Stomach (tissue), 9 donors: Measurements from ENCODE around the gene HS6ST2. TPM values are rescaled to one million over a fixed set of nuclear protein-coding genes. Genes with fewer than 3 reads are reported as not detected.

Experiments
- DNase-seq, 2 donors: peaks; one replicate each; pipeline versions ENCODE4 v3.0.0 to v3.0.0-alpha.2; 2013 to 2019
- H3K27ac ChIP-seq, 5 donors: fragments of 200-600 bp in 4 of 5; sonication (generic) in 4 of 5; one replicate each; pipeline ENCODE4 v1.5.1; 2013 to 2019; ENCODE audit warnings: mild to moderate bottlenecking in 1 of 5, moderate library complexity in 1 of 5
- H3K27me3 ChIP-seq, 3 donors: fragments of 200-600 bp; sonication (generic); one replicate each; pipeline ENCODE4 v1.5.1; 2017 to 2019; ENCODE audit warnings: mixed run types in 1 of 3
- H3K36me3 ChIP-seq, 4 donors: fragments of 200-600 bp; sonication (generic); 1 replicate in 3 of 4; 2 replicates in 1 of 4; pipeline ENCODE4 v1.5.1; 2016 to 2019
- H3K4me1 ChIP-seq, 4 donors: fragments of 200-600 bp; sonication (generic); one replicate each; pipeline ENCODE4 v1.5.1; 2016 to 2019
- H3K4me3 ChIP-seq, 4 donors: fragments of 200-600 bp; sonication (generic) in 3 of 4; one replicate each; pipeline ENCODE4 v1.5.1; 2016 to 2019; ENCODE audit warnings: mild to moderate bottlenecking in 1 of 4
- H3K9me3 ChIP-seq, 4 donors: fragments of 200-600 bp; sonication (generic); one replicate each; pipeline ENCODE4 v1.5.1; 2016 to 2019
- EP300 ChIP-seq: sonication (generic); formaldehyde crosslinking; IDR thresholded peaks from one replicate; pipeline ENCODE4 v1.6.1; 2017; ENCODE audit warnings: antibody characterized with exemption
- POLR2A ChIP-seq, 4 donors: fragments of 450-650 bp; IDR thresholded peaks; one replicate each; pipeline ENCODE4 v1.6.1; 2016; ENCODE audit warnings: antibody characterized with exemption in 4 of 4, control low read depth in 2 of 4, mild to moderate bottlenecking in 1 of 4, moderate library complexity in 1 of 4
- POLR2AphosphoS5 ChIP-seq, 3 donors: sonication (generic); formaldehyde crosslinking; IDR thresholded peaks; one replicate each; pipeline ENCODE4 v1.6.1; 2016; ENCODE audit warnings: antibody characterized with exemption in 3 of 3
- WGBS, 5 donors: extraction: QIAGEN DNeasy Blood & Tissue Kit in 3 of 5; methylation state at CpG; one replicate each; pipeline versions ENCODE4 v1.1.5 to v1.1.7; 2013 to 2018; 5-methylcytosine and 5-hydroxymethylcytosine counted together
- intact Hi-C: fragments of 100-400 bp; cut with DNase I; formaldehyde crosslinking; loops from one replicate; pipeline ENCODE4 v1.15.1; 2023; ENCODE audit warnings: low total_unique reads
- polyA plus RNA-seq, 3 donors: library from polyadenylated mRNA; stranded (reverse); fragments of 200-250 nt; gene quantifications; one replicate each; pipeline ENCODE4 v1.2.3, GENCODE V29; 2013
- total RNA-seq, 5 donors: library from RNA; depleted of rRNA; stranded (reverse); fragments of >200 nt; gene quantifications; one replicate each; pipeline versions ENCODE4 v1.1.0 to v1.2.3, GENCODE V29; 2014 to 2016
- TF ChIP-seq, protein P1 (sequence below), 7 experiments: fragments of 450-650 bp in 4 of 7; fragments of 200-600 bp in 3 of 7; sonication (generic) in 3 of 7; IDR thresholded peaks; one replicate each; pipeline ENCODE4 v1.5.1; 2016 to 2019; ENCODE audit warnings: antibody characterized with exemption in 7 of 7, control low read depth in 2 of 7, mild to moderate bottlenecking in 1 of 7
- donor health status: healthy with polysubstance abuse.
- donor health status: Bipolar disorder and iron deficiency.
- donor health status: healthy.

Gene HS6ST2
- total and polyA plus RNA-seq, 8 donors: 0.25 to 4.0 (median 0.89) TPM; not detected in 1

DNA sequence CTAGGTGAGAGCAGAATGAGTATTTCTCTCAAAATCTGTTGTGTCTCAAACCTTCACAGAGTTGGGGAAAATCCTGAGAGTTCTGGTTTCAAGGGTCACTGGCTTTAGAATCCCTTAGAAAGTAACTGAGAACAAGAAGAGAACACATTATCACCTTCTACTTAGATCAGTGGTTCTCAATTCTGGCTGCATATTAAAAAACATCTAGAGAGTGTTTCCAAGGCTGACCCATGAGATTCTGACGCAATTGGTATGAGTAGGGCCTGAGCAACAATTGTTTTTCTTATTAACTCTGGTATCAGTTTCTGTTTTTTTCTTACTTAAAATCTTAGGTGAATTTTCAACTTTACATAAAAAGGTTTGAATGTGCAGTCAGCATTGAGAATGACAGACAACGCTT lies 212.8 kb downstream of the HS6ST2 start:
- H3K4me3 ChIP-seq: no peak overlapping the region
- H3K36me3 ChIP-seq: no peaks in the 10 kb centered on the region
- intact Hi-C loops: no loop called here
- WGBS, 5 donors: 71 to 92% (median 85%) methylated on average over 2 of the region's 2 CpGs
- TF ChIP-seq, protein P1, sequence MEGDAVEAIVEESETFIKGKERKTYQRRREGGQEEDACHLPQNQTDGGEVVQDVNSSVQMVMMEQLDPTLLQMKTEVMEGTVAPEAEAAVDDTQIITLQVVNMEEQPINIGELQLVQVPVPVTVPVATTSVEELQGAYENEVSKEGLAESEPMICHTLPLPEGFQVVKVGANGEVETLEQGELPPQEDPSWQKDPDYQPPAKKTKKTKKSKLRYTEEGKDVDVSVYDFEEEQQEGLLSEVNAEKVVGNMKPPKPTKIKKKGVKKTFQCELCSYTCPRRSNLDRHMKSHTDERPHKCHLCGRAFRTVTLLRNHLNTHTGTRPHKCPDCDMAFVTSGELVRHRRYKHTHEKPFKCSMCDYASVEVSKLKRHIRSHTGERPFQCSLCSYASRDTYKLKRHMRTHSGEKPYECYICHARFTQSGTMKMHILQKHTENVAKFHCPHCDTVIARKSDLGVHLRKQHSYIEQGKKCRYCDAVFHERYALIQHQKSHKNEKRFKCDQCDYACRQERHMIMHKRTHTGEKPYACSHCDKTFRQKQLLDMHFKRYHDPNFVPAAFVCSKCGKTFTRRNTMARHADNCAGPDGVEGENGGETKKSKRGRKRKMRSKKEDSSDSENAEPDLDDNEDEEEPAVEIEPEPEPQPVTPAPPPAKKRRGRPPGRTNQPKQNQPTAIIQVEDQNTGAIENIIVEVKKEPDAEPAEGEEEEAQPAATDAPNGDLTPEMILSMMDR (IDR thresholded peaks at IDR 0.05): no peak
- no peak overlapping the region for H3K27ac ChIP-seq
- no peaks in the 10 kb centered on the region for H3K9me3 ChIP-seq
- H3K27me3 ChIP-seq: peaks cover 0 to 6% (median 0%) of the 10 kb centered on the region in 3 donors
- H3K4me1 ChIP-seq: no peaks in the 10 kb centered on the region
- no peak for DNase-seq

- Histone ChIP-seq H3K9me3 (no peaks in the 10 kb centered on the region), H3K4me3 (no peak overlapping the region), H3K27ac (no peak overlapping the region), H3K4me1 (no peaks in the 10 kb centered on the region), H3K27me3 (peaks cover 0 to 11% (median 0%) of the 10 kb centered on the region in 3 donors), H3K36me3 (no peaks in the 10 kb centered on the region)
- no peak for DNase-seq
- intact Hi-C loops: no loop called here
- TF ChIP-seq EP300 (no peak), POLR2AphosphoS5 (IDR thresholded peaks at IDR 0.05) (no peak)
- 0 to 34% (median 15%) methylated on average over 1 of the region's 1 CpG for WGBS, 5 donors
Measured at GRCh38 chrX:132744470-132744869, 214.0 kb downstream of the HS6ST2 start.

DNA sequence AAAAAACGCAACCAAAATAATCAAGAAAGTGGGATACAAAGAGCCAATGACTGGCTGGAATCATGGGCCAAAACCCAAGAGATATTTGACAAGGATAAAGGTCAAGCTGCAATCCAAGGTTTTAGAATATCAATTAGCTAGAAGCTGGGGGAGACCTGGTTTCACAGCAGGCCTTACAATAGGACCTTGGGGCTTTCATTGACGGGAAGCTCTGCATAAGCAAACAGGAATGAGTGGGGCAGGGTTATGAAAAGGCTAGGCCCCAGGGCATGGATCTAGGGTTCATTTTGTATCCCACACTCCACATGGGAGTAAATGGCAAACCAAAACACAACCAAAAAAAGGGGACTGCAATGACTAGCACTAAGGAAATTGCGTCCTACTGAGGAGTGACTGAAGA lies 215.3 kb downstream of the HS6ST2 start:
- no peak for DNase-seq
- Histone ChIP-seq H3K4me3 (no peak overlapping the region), H3K27ac (no peak overlapping the region), H3K27me3 (peaks cover 0 to 15% (median 0%) of the 10 kb centered on the region in 3 donors), H3K4me1 (no peaks in the 10 kb centered on the region), H3K36me3 (no peaks in the 10 kb centered on the region), H3K9me3 (no peaks in the 10 kb centered on the region)
- TF ChIP-seq POLR2A (IDR thresholded peaks at IDR 0.05) (no peak), POLR2AphosphoS5 (IDR thresholded peaks at IDR 0.05) (no peak), EP300 (no peak)
- TF ChIP-seq, protein P1 (IDR thresholded peaks at IDR 0.05): no peak
- intact Hi-C loops: no loop called here
- WGBS, 5 donors: 64 to 93% (median 85%) methylated on average over 3 of the region's 3 CpGs

GRCh38 chrX:132742246-132742645 lies 216.2 kb downstream of the HS6ST2 start:
- H3K4me1 ChIP-seq: no peaks in the 10 kb centered on the region
- H3K27me3 ChIP-seq: peaks cover 0 to 10% (median 4%) of the 10 kb centered on the region in 3 donors
- intact Hi-C loops: no loop called here
- TF ChIP-seq POLR2A (IDR thresholded peaks at IDR 0.05) (no peak), EP300 (no peak), POLR2AphosphoS5 (IDR thresholded peaks at IDR 0.05) (no peak)
- TF ChIP-seq, protein P1 (IDR thresholded peaks at IDR 0.05): no peak
- H3K4me3 ChIP-seq: no peak overlapping the region
- H3K27ac ChIP-seq: no peak overlapping the region
- H3K9me3 ChIP-seq: no peaks in the 10 kb centered on the region
- 0 to 19% (median 8%) methylated on average over 1 of the region's 1 CpG for WGBS, 5 donors
- H3K36me3 ChIP-seq: no peaks in the 10 kb centered on the region
- no peak for DNase-seq

DNA sequence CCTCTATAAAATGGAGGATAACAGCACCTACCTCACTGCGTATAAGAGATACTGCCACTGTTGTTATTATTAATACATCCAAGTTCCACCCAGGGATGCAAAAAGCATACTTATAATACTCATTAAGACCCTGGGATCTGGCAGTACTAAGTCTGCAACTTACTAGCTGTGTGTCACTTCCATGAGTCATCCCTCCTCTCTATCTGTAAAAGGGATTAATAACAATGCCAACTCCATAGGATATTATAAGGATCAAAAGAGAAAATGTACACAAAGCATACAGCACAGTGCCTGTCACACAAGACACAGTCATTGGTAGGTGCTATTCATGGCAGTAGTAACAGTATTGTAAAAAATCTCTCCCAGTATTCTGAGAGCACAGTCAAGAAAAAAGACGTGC lies 216.7 kb downstream of the HS6ST2 start:
- no peak overlapping the region for H3K27ac ChIP-seq
- H3K4me3 ChIP-seq: no peak overlapping the region
- intact Hi-C loops: no loop called here
- no peaks in the 10 kb centered on the region for H3K9me3 ChIP-seq
- peaks cover 0 to 9% (median 4%) of the 10 kb centered on the region in 3 donors for H3K27me3 ChIP-seq
- no peaks in the 10 kb centered on the region for H3K36me3 ChIP-seq
- WGBS, 5 donors: 34 to 76% (median 64%) methylated on average over 2 of the region's 2 CpGs
- H3K4me1 ChIP-seq: no peaks in the 10 kb centered on the region
- TF ChIP-seq POLR2A (IDR thresholded peaks at IDR 0.05) (no peak), EP300 (no peak), POLR2AphosphoS5 (IDR thresholded peaks at IDR 0.05) (no peak)
- TF ChIP-seq, protein P1 (IDR thresholded peaks at IDR 0.05): no peak
- DNase-seq: no peak
